ENCODE results near the gene TUBGCP5.
"Not testable (repeated sequence)": the region's sequence is repeated elsewhere in the genome, so short reads cannot be mapped to it uniquely, and the experiment has no call there.

Gene TUBGCP5

DNA sequence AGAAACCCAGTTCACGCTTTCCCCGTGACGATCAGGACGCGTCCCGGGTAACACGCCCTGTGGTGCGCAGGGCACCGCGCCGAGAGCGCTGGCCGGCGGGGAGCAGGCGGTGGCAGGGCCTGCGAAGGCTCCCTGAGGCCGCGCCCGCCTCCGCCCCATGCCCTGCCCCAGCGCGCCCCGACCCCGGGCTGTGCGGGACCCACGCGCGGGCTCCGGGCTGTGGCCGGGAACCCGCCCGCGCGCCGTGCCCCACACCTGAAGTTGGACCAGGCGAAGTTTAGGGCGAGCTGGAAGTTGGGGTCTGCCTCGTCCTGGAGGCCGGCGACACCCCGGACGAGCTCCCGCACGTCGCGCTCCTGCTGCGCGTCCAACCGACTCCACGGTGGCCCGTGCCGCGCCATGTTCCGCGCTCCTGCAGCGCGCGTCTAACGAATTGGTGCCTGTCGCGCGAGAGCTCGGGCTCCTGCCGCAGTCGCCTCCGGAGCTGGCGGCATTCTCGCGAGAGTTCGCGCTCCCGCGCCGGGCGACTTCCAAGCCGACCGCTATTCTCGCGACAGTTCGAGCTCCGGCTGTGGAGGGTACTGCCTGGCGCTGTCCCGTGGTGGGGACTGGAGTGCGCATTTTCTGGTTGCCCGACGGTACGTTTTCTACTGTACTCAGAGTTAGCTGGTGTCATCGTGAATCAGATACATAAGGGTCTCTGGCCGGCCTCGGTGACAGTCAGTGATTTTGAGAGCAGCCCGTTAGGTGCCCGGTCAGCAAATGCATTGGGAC is at the start of gene TUBGCP5:
Gene TUBGCP5 (minus strand): TSS at position 427 of the 774 bp plus-strand sequence. CDS start 26 bp downstream, at position 401.
- in situ Hi-C loops (cut with MboI; ENCODE audit: low sequenced_read_pairs), result loop anchor here (25.0 kb wide), 1 partner anchor 373 kb away; no protein-coding TSS in a partner anchor

DNA sequence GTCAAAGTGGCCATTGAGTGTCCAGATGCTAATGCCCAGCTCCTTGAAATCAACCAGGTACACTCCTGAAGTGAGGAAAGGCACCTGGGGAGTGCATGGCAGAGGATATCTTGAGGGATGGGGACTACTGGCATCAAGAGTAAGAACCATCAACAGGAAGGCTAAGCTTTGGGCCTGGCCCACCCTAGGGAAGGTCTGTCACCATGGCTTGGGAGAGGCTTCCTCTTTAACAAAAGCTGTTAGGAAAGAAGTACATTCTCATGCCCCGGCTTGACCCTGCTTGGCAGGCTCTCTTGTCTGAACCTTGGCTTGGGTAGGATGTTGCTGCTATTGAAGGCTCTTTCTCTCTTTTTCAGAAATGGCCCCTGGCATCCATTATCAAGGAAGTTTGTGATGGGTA is 43.7 kb upstream of the TUBGCP5 start:
- in situ Hi-C loops (cut with MboI; ENCODE audit: low sequenced_read_pairs), result no loop called here

DNA sequence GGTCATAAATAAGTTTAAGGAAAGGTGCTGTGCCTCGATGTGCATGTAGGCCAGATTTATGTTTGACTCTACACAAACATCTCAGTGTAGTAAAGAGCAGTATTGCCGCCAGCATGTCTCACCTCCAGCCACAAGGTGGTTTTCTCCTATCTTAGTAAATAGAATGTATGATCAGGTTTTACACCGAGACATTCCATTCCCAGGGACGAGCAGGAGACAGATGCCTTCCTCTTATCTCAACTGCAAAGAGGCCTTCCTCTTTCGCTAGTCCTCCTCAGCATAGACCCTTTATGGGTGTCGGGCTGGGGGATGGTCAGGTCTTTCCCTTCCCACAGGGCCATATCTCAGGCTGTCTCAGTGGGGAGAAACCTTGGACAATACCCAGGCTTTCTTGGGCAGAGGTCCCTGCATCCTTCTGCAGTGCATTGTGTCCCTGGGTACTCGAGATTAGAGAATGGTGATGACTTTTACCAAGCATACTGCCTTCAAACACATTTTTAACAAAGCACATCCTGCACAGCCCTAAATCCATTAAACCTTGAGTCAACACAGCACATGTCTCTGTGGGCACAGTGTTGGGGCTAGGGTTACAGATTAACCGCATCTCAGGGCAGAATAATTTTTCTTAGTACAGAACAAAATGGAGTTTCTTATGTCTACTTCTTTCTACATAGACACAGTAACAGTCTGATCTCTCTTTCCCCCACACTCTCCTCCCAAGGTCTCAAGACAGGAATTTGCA is 42.8 kb upstream of the TUBGCP5 start:
- in situ Hi-C loops (cut with MboI; ENCODE audit: low sequenced_read_pairs), result not testable (repeated sequence)

DNA sequence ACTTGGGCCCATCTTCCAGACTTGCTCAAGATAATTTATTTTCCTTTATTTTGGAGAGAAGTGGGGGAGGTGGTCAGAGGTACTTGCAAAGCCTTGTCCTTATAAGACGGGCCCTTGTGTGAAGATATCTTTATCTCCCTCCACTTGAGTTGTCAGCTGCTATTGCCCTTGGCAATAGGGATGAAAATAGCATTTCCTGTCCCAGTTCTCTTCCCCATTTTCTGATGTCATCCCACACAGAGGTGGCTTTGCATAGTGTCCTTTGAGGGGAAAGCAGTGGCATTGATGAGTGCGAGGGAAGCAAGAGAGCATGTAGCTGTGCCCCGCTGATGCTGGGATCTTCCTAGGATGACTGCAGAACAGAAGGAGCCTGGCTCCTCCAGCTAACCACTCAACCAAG is 41.9 kb upstream of the TUBGCP5 start:
- in situ Hi-C loops (cut with MboI; ENCODE audit: low sequenced_read_pairs), result no loop called here

DNA sequence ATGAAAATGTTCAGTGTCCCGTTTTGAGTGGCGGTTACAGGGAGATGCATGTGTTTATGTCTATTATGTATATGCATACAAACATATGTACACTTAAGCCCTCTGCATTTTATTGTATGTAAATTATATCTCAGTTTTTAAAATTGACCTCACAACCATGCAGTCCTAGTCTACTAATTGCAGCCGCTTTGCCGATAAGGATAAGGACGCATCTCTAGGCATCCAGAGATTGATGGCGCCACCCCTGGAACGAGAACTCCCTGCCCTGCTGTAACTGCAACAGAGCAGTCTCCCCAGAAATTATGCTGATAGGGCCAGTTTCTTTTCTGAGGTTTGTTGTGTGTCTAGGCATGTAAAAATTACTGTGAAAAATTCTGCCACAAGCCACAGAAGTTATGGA is 40.4 kb upstream of the TUBGCP5 start:
- in situ Hi-C loops (cut with MboI; ENCODE audit: low sequenced_read_pairs), result no loop called here

DNA sequence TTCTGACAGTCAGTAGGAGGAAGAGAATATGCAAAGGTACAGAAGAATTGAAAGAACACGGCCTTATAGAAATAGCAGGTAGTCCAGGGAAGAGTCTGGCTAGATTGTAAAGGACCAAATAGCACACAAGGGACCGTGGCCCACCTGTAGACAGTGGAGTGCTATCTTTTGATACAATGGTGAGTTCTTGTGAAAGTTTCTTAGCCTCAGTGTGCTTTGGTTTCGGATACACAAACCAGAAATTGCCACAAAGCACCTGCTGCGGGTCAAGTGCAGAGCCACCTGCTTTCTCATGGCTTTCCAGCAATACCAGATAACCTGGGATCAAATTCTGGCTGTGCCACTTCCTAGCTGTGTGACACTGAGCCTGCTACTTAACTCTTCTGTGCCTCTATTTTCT is 36.6 kb upstream of the TUBGCP5 start:
- in situ Hi-C loops (cut with MboI; ENCODE audit: low sequenced_read_pairs), result no loop called here

DNA sequence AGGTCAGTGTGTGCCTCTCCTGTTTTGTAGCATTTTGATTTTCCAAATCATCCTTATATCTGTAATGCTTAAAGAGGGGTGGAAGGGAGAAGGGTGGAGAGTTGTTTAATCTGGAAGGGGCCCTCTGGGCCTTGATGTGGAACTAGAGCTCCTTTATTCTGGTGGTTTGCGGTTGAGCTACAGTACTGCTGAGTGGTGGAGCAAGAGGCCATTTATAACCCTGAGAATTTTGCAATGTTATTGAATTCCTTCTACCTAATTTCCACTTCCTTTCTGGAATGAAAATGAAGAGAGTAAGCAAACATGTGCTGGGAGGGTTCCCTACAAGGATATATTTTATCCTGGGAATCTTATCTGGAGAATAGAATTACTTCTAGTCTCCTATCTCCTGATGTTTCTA is 35.3 kb upstream of the TUBGCP5 start:
- in situ Hi-C loops (cut with MboI; ENCODE audit: low sequenced_read_pairs), result no loop called here

DNA sequence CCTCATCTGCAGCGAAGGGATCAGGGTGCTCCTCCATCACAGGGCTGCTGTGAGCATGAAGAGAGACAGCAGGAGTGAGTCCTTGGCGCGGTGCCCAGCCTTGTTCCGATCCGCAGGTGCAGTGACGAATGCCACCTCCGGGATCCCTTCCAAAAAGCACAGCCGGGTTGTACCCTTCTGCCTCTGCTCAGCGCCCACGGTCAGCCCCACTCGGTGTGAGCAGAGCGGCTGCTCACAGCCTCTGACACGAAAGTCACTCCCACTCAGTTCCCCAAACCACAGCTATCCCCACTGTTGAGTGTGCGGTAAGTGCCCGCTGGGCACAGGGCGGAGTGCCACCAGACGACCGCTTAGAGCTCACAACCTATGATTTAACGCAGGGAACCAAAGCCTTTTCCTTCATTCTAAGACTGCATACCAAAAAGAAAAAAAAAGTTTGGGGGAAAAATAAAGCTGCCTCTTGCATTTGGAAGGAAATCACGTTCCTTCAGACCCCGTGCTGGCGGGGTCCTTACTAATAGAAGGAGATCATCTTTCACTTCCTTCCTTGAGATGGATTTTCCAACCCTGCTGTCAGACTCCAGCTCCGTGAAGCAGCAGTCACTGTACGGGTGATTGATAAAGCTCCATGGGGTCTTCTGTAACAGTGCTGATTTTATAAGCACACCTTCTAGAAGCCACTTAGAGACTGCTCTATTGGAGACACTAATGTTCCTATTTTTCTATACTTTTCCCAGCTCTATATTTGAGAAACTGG is 34.7 kb upstream of the TUBGCP5 start:
- in situ Hi-C loops (cut with MboI; ENCODE audit: low sequenced_read_pairs), result no loop called here

DNA sequence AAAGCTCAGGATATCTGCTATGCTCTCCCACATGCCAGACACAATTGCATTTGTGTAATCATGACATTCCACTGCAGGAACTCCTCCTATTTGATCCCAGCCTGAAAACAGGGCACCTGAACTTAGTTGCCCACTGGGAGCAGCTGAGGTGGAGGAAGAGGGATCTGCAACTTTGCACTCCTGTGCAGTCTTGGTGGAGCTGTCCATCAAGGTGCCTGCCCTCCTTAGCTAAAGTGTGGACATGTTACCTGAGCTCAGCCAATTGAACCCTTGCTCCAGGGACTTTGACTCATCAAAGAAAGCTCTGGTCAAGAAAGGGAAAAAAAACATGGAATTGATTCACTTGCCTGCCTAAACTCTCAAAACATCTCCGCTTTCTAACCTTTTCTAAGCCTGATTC is 33.3 kb upstream of the TUBGCP5 start:
- in situ Hi-C loops (cut with MboI; ENCODE audit: low sequenced_read_pairs), result no loop called here

DNA sequence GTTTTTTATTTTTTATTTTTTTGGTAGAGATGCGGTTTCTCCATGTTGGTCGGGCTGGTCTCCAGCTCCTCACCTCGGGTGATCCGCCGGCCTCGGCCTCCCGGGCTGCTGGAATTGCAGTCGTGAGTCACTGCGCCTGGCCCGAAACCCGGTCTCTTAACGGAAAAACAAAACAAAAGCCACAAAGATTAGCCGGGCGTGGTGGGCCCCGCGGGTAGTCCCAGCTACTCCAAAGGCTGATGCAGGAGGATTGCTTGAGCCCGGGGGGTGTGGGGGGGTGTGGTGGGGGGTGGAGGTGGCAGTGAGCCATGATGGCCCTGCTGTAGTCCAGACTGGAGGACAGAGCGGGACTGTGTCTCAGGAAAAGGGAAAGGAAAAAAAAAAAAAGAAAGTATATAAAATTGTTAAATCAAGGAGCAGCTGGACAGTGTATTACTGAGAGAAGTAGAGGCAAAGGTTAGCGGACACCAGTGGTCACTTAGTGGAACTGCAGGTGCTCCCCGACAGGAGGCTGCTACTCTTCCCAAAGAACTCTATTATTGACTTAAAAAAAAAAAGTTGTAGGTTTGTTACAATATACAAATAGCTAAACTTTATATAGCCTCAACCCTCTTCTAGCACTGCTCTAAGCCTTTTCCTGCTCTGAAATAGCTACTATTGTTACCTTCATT is 30.3 kb upstream of the TUBGCP5 start:
- in situ Hi-C loops (cut with MboI; ENCODE audit: low sequenced_read_pairs), result no loop called here

DNA sequence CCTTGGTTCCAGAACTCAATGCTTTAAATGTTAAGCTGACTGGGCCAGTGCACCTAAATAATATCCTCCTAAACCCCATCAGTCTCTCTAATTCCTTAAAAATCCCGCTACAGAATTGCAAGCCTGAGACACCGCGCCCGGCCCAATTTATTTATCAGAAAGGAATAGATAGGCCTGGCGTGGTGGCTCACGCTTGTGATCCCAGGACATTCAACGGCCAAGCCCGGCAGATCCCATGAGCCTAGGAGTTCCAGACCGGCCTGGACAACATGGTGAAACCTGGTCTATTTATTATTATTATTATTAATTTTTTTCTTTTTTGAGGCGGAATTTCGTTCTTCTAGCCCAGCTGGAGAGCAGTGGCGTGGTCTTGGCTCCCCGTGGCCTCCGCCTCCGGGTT is 28.0 kb upstream of the TUBGCP5 start:
- in situ Hi-C loops (cut with MboI; ENCODE audit: low sequenced_read_pairs), result no loop called here

DNA sequence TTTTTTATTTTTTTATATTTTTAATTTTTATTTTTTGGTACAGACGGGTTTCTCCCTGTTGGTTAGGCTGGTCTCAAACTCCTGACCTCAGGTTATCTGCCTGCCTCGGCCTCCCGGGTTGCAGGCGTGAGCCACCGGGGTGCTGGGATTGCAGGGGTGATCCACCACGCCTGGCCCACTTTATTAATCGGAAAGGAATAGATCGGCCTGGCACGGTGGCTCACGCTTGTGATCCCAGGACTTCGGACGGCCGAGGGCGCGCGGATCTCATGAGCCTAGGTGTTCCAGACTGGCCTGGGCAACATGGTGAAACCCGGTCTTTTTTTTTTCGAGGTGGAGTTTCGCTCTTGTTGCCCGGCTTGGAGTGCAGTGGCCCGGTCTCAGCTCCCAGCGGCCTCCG is 26.5 kb upstream of the TUBGCP5 start:
- in situ Hi-C loops (cut with MboI; ENCODE audit: low sequenced_read_pairs), result no loop called here

DNA sequence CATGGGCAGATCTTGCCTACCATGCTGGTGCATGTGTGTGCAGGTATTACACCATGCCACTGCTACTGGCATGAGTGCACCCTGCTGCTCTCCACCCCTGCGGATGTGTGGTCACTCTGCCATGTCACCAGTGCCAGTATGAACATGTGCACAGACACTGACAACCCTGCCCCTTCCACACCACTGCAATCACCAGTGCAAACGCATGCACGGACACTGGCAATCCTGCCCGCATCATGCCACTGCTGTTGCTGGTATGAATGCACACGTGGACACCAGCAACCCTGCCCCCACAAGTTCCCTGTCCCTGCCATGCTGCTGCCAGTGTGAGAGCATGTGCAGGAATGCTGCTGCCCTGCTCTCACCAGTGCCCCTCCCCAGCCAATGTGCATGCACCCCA is 24.8 kb upstream of the TUBGCP5 start:
- in situ Hi-C loops (cut with MboI; ENCODE audit: low sequenced_read_pairs), result no loop called here

DNA sequence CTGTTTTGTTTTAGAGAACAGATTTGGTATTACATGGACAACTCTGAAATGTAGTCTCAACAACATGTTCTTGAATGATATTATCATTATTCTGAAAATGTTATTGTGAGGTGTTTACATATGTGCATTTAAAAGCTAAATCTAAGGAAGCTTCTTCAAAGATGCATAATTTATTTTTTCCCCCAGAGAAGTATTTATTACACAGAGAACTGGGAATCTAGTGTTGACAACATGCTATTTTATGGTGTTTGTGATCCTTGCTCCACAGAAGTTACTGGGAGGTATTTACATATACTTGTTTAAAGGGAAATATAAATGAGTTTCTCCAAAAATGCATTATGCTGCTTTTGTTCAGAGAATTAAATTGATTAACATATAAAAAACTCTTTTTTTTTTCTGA is 18.3 kb upstream of the TUBGCP5 start:
- in situ Hi-C loops (cut with MboI; ENCODE audit: low sequenced_read_pairs), result no loop called here

DNA sequence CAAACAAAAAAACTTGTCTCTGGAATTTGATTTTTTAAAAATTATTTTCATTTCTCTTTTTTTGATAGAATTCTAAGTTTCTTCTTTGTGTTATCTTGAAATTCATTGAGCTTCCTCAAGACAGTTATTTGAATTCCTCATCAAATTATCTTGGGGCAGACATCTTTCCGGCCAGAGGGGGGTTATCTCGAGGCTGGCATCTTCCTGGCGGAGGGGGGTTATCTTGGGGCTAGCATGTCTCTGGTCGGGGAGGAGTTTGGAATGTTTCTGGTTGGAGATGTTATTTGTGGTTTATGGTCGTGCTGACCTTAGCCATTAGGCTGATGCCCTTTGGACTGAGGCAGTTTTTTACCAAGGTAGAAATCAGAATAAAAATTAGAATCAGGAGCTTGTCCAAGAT is 15.9 kb upstream of the TUBGCP5 start:
- in situ Hi-C loops (cut with MboI; ENCODE audit: low sequenced_read_pairs), result no loop called here

DNA sequence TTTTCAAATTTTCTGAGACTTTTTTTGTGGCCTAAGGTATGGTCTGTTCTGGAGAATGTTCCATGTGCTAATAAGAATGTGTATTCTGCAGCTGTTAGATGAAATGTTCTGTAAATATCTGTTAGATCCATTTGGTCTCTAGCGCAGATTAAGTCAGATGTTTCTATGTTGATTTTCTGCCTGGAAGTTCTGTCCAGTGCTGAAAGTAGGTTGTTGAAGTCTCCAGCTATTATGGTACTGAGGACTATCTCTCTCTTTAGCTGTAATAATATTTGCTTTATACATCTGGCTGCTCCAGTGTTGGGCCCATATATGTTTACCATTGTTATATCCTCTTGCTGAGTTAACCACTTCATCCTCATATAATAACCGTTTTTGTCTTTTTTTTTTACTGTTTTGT is 13.2 kb upstream of the TUBGCP5 start:
- in situ Hi-C loops (cut with MboI; ENCODE audit: low sequenced_read_pairs), result no loop called here

DNA sequence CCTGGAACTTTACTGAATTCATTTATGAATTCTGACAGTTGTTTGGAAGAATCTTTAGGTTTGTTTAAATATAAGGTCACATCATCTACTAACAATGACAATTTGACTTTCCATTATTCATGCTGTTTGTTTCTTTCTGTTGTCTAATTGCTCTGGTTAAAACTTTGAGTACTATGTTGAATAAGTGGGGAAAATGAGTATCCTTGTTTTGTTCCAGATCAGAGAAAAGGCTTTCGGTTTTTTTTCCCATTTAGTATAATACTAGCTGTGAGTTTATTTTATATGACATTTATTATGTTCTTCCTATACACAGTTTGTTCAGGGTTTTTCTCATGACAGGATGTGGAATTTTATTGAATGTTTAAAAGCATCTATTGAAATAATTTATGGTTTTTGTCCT is 11.3 kb upstream of the TUBGCP5 start:
- in situ Hi-C loops (cut with MboI; ENCODE audit: low sequenced_read_pairs), result no loop called here

DNA sequence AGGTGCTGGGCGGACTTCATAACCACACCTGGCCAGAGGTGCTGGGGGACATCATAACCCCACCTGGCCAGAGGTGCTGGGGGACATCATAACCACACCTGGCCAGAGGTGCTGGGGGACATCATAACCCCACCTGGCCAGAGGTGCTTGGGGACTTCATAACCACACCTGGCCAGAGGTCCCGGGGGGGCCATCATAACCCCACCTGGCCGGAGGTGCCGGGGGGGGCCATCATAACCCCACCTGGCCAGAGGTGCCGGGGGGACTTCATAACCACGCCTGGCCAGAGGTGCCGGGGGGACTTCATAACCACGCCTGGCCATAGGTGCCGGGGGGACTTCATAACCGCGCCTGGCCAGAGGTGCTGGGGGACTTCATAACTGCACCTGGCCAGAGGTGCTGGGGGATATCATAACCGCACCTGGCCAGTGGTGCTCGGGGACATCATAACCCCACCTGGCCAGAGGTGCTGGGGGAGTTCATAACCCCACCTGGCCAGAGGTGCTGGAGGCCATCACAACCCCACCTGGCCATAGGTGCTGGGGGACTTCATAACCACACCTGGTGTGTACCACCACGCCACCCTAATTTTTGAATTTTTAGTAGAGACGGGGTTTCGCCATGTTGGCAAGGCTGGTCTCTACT is 10.7 kb upstream of the TUBGCP5 start:
- in situ Hi-C loops (cut with MboI; ENCODE audit: low sequenced_read_pairs), result loop anchor here (25.0 kb wide), 1 partner anchor 362 kb away; no protein-coding TSS in a partner anchor

DNA sequence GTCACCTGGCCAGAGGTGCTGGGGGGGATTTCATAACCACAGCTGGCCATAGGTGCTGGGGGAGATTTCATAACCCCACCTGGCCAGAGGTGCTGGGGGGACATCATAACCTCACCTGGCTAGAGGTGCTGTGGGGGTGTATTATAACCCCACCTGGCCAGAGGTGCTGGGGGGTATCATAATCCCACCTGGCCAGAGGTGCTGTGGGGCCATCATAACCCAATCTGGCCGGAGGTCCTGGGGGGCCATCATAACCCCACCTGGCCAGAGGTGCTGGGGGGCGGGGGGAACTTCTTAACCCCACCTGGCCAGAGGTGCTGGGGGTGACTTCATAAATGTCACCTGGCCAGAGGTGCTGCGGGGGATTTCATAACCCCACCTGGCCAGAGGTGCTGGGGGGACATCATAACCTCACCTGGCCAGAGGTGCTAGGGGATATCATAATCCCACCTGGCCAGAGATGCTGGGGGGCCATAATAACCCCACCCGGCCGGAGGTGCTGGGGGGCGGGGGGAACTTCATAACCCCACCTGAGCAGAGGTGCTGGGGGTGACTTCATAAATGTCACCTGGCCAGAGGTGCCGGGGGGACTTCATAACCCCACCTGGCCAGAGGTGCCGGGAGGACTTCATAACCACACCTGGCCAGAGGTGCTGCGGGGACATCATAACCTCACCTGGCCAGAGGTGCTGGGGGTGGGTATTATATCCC is 9.4 kb upstream of the TUBGCP5 start:
- in situ Hi-C loops (cut with MboI; ENCODE audit: low sequenced_read_pairs), result loop anchor here (25.0 kb wide), 1 partner anchor 364 kb away; no protein-coding TSS in a partner anchor

DNA sequence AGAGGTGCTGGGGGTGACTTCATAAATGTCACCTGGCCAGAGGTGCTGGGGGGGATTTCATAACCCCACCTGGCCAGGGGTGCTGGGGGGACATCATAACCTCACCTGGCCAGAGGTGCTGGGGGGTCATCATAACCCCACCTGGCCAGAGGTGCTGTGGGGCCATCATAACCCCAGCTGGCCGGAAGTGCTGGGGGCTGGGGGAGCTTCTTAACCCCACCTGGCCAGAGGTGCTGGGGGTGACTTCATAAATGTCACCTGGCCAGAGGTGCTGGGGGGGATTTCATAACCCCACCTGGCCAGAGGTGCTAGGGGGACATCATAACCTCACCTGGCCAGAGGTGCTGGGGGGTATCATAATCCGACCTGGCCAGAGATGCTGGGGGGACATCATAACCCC is 4.6 kb upstream of the TUBGCP5 start:
- in situ Hi-C loops (cut with MboI; ENCODE audit: low sequenced_read_pairs), result loop anchor here (25.0 kb wide), 1 partner anchor 368 kb away; no protein-coding TSS in a partner anchor
